ENCODE measurements around the gene SDK2. TPM values are rescaled to one million over a fixed set of nuclear protein-coding genes. Genes with fewer than 3 reads are reported as not detected.

The SDK2 gene
- total and polyA plus RNA-seq, 2 of the 4 experiments (the other 2 are of a cell fraction): under 0.01 to 0.03 TPM

DNA sequence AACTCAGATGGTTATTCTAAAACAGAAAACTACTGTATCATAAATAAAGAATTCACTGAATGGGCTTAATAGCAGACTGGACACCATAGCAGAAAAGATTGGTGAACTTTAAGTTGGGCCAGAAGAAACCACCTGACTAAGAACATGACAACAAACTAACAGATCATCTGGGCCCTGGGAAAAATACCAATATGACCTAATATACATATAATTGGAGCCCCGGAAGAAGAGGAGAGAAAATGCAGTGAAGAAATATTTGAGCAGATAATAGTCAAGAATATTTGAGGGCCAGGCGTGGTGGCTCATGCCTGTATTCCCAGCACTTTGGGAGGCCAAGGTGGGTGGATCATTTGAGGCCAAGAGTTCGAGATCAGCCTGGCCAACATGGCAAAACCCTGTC lies 25.5 kb upstream of the SDK2 start:
- no TSS peak for BruUV-seq (replicated peaks)

More for the DNA sequence above, 25.5 kb upstream of the SDK2 start:
- Histone ChIP-seq H2AFZ (replicated peaks; ENCODE audit: low read length, poor library complexity) (no peak overlapping the region), H2BK20ac (ENCODE audit: low read depth, low read length) (no peak overlapping the region), H2AK9ac (replicated peaks; ENCODE audit: low read depth, low read length, poor library complexity) (no peak overlapping the region), H4K8ac (ENCODE audit: low read depth in 2 of 2, low read length in 2 of 2) (no peak overlapping the region), H3K79me1 (ENCODE audit: low read depth in 1 of 2, low read length in 2 of 2) (no peaks in the 10 kb centered on the region), H4K91ac (ENCODE audit: insufficient read depth, low read depth, low read length) (no peak overlapping the region), H3K36me3 (ENCODE audit: control insufficient read depth, insufficient read depth, low read length) (no peaks in the 10 kb centered on the region), H4K5ac (ENCODE audit: low read depth, low read length) (no peak overlapping the region), H3K14ac (replicated peaks; ENCODE audit: low read depth, low read length) (no peak overlapping the region), H2AK5ac (ENCODE audit: low read depth, low read length) (no peak overlapping the region), H3K4me1 (ENCODE audit: control insufficient read depth, insufficient read depth, low read length) (no peaks in the 10 kb centered on the region), H2BK120ac (ENCODE audit: low read depth, low read length) (no peak overlapping the region), H3K9ac (ENCODE audit: low read depth, low read length) (no peak overlapping the region), H4K20me1 (ENCODE audit: insufficient read depth, low read length) (no peaks in the 10 kb centered on the region), H3K27me3 (ENCODE audit: control insufficient read depth, insufficient read depth, low read length) (no peaks in the 10 kb centered on the region), H3K23ac (ENCODE audit: low read depth, low read length) (no peak overlapping the region), H2BK5ac (ENCODE audit: low read depth, low read length, poor library complexity, severe bottlenecking) (no peak overlapping the region), H3K9me1 (ENCODE audit: insufficient read depth, low read length) (no peaks in the 10 kb centered on the region), H2BK15ac (ENCODE audit: low read depth, low read length) (no peak overlapping the region), H3K56ac (ENCODE audit: extremely low read depth, insufficient read depth, low read length) (no peak overlapping the region), H3K27ac (ENCODE audit: insufficient read depth, low read length) (no peak overlapping the region), H3K4ac (ENCODE audit: low read depth, low read length) (no peak overlapping the region), H3K9me3 (ENCODE audit: control insufficient read depth, insufficient read depth, low read length) (peaks cover 11% of the 10 kb centered on the region), H3K4me3 (ENCODE audit: insufficient read depth, low read depth, low read length) (no peak overlapping the region), H3K4me2 (ENCODE audit: low read depth, low read length) (no peak overlapping the region), H3K18ac (ENCODE audit: low read depth, low read length) (no peak overlapping the region)
- ATAC-seq (ENCODE audit: low read depth) (no peak), DNase-seq (no peak)
- POLR2A ChIA-PET (ENCODE audit: unreplicated experiment): no interaction called here
- TF ChIP-seq, protein P1, sequence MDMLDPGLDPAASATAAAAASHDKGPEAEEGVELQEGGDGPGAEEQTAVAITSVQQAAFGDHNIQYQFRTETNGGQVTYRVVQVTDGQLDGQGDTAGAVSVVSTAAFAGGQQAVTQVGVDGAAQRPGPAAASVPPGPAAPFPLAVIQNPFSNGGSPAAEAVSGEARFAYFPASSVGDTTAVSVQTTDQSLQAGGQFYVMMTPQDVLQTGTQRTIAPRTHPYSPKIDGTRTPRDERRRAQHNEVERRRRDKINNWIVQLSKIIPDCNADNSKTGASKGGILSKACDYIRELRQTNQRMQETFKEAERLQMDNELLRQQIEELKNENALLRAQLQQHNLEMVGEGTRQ (IDR thresholded peaks at IDR 0.05; ENCODE audit: low read depth, low read length): no peak
- TF ChIP-seq RCOR1 (IDR thresholded peaks at IDR 0.05; ENCODE audit: insufficient replicate concordance, low read length) (no peak), SMC3 (IDR thresholded peaks at IDR 0.05; ENCODE audit: low read depth, low read length) (no peak), RAD21 (IDR thresholded peaks at IDR 0.05; ENCODE audit: low read length) (no peak), NFE2L2 (IDR thresholded peaks at IDR 0.05; ENCODE audit: low read depth, low read length) (no peak), CEBPB (IDR thresholded peaks at IDR 0.05; ENCODE audit: low read depth, low read length) (no peak), BHLHE40 (IDR thresholded peaks at IDR 0.05; ENCODE audit: low read depth, low read length) (no peak), MAZ (IDR thresholded peaks at IDR 0.05; ENCODE audit: borderline replicate concordance, low read depth, low read length) (no peak), MXI1 (IDR thresholded peaks at IDR 0.05; ENCODE audit: borderline replicate concordance, low read depth, low read length) (no peak), FOS (IDR thresholded peaks at IDR 0.05; ENCODE audit: low read depth, low read length) (no peak), POLR2A (IDR thresholded peaks at IDR 0.05; ENCODE audit: low read depth, low read length) (no peak), CHD1 (IDR thresholded peaks at IDR 0.05; ENCODE audit: low read depth, low read length) (no peak), MAFK (IDR thresholded peaks at IDR 0.05; ENCODE audit: low read depth, low read length) (no peak), ELK1 (IDR thresholded peaks at IDR 0.05; ENCODE audit: borderline replicate concordance, low read depth, low read length) (no peak), RFX5 (IDR thresholded peaks at IDR 0.05; ENCODE audit: low read depth, low read length) (no peak)
- TF ChIP-seq, protein P2, sequence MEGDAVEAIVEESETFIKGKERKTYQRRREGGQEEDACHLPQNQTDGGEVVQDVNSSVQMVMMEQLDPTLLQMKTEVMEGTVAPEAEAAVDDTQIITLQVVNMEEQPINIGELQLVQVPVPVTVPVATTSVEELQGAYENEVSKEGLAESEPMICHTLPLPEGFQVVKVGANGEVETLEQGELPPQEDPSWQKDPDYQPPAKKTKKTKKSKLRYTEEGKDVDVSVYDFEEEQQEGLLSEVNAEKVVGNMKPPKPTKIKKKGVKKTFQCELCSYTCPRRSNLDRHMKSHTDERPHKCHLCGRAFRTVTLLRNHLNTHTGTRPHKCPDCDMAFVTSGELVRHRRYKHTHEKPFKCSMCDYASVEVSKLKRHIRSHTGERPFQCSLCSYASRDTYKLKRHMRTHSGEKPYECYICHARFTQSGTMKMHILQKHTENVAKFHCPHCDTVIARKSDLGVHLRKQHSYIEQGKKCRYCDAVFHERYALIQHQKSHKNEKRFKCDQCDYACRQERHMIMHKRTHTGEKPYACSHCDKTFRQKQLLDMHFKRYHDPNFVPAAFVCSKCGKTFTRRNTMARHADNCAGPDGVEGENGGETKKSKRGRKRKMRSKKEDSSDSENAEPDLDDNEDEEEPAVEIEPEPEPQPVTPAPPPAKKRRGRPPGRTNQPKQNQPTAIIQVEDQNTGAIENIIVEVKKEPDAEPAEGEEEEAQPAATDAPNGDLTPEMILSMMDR (conservative IDR thresholded peaks at IDR 0.05; ENCODE audit: low read depth, low read length): no peak
- dilution Hi-C loops (cut with HindIII; ENCODE audit: low sequenced_read_pairs, unreplicated experiment): no loop called here
- CTCF ChIA-PET: no interaction called here
- no CpG with 5 or more reads among the region's 3 CpGs for WGBS, 2 experiments (ENCODE audit: extremely low coverage in 2 of 2, insufficient read length in 1 of 2)
- intact Hi-C loops (cut with micrococcal nuclease): no loop called here
- in situ Hi-C loops (cut with MboI; ENCODE audit: low sequenced_read_pairs): no loop called here
